HG02840 (cell line): ENCODE measurements around the gene ABI3BP.

ENCODE experiments used
- ATAC-seq: cut with Tn5 transposase; IDR thresholded peaks from one replicate; pipeline ENCODE4 v1.9.1; 2021; ENCODE audit warnings: mild to moderate bottlenecking, moderate library complexity, moderate number of reproducible peaks; ENCODE audit not compliant: unreplicated experiment, low FRiP score

Gene ABI3BP

GRCh38 chr3:100899440-100900091 is 93.7 kb downstream of the ABI3BP start:
- ATAC-seq, result no peak

- ATAC-seq, result no peak
These were observed 94.5 kb downstream of the ABI3BP start for GRCh38 chr3:100898681-100899080.

- ATAC-seq, result no peak
These were observed 96.2 kb downstream of the ABI3BP start for GRCh38 chr3:100896994-100897393.

GRCh38 chr3:100893590-100893989 is 99.6 kb downstream of the ABI3BP start:
- no peak for ATAC-seq

- no peak for ATAC-seq
These were observed 100.1 kb downstream of the ABI3BP start for GRCh38 chr3:100893108-100893507.

GRCh38 chr3:100891827-100892226 is 101.4 kb downstream of the ABI3BP start:
- no peak for ATAC-seq

- no peak for ATAC-seq
These were observed 102.2 kb downstream of the ABI3BP start for GRCh38 chr3:100891033-100891432.

- no peak for ATAC-seq
These were observed 104.3 kb downstream of the ABI3BP start for GRCh38 chr3:100888881-100889280.

- ATAC-seq, result no peak
These were observed 110.6 kb downstream of the ABI3BP start for GRCh38 chr3:100882571-100882984.

GRCh38 chr3:100880845-100881244 is 112.4 kb downstream of the ABI3BP start:
- no peak for ATAC-seq

GRCh38 chr3:100880072-100880471 is 113.1 kb downstream of the ABI3BP start:
- no peak for ATAC-seq

GRCh38 chr3:100879195-100879810 is 113.9 kb downstream of the ABI3BP start:
- ATAC-seq, result no peak

GRCh38 chr3:100877286-100877685 is 115.9 kb downstream of the ABI3BP start:
- ATAC-seq, result no peak

GRCh38 chr3:100875239-100875638 is 118.0 kb downstream of the ABI3BP start:
- no peak for ATAC-seq

GRCh38 chr3:100873611-100874010 is 119.6 kb downstream of the ABI3BP start:
- no peak for ATAC-seq

GRCh38 chr3:100871306-100871705 is 121.9 kb downstream of the ABI3BP start:
- no peak for ATAC-seq

GRCh38 chr3:100869787-100870186 is 123.4 kb downstream of the ABI3BP start:
- no peak for ATAC-seq

GRCh38 chr3:100868894-100869293 is 124.3 kb downstream of the ABI3BP start:
- ATAC-seq, result no peak

GRCh38 chr3:100868096-100868495 is 125.1 kb downstream of the ABI3BP start:
- ATAC-seq, result no peak

GRCh38 chr3:100865442-100865841 is 127.8 kb downstream of the ABI3BP start:
- no peak for ATAC-seq

GRCh38 chr3:100864471-100865250 is 128.6 kb downstream of the ABI3BP start:
- no peak for ATAC-seq

GRCh38 chr3:100857863-100858262 is 135.4 kb downstream of the ABI3BP start:
- ATAC-seq, result no peak
